Right lobe of liver (tissue), 6 donors: Measurements from ENCODE around the gene CDCA4. TPM values are rescaled to one million over a fixed set of nuclear protein-coding genes. Genes with fewer than 3 reads are reported as not detected.

ENCODE experiments used
- ATAC-seq, 4 donors: fragments of 200-7000 bp; cut with Tn5 transposase; one replicate each; pipeline ENCODE4 v1.9.1; 2020; ENCODE audit warnings: mild to moderate bottlenecking in 4 of 4, moderate library complexity in 4 of 4
- DNase-seq, 3 donors: peaks; one replicate each; pipeline ENCODE4 v3.0.0-alpha.2; 2020
- H3K27ac ChIP-seq, 3 donors: fragments of 200-600 bp; one replicate each; pipeline ENCODE4 v1.8.0; 2022
- H3K27me3 ChIP-seq, 2 donors: fragments of 200-600 bp; one replicate each; pipeline ENCODE4 v1.8.0; 2022
- H3K36me3 ChIP-seq, 4 donors: fragments of 200-600 bp; sonication (generic) in 1 of 4; one replicate each; pipeline versions ENCODE4 v1.5.1 to v1.8.0; 2017 to 2022; ENCODE audit warnings: control low read depth in 1 of 4
- H3K4me1 ChIP-seq, 4 donors: fragments of 200-600 bp; sonication (generic) in 1 of 4; one replicate each; pipeline versions ENCODE4 v1.5.1 to v1.8.0; 2017 to 2022; ENCODE audit warnings: control low read depth in 1 of 4
- H3K4me3 ChIP-seq, 3 donors: fragments of 200-600 bp; one replicate each; pipeline ENCODE4 v1.8.0; 2022
- H3K9me3 ChIP-seq, 4 donors: fragments of 200-600 bp; sonication (generic) in 1 of 4; one replicate each; pipeline versions ENCODE4 v1.5.1 to v1.8.0; 2017 to 2022; ENCODE audit warnings: control low read depth in 1 of 4
- POLR2A ChIP-seq: fragments of 450-650 bp; IDR thresholded peaks from one replicate; pipeline ENCODE4 v1.6.1; 2017; ENCODE audit warnings: antibody characterized with exemption, mild to moderate bottlenecking
- WGBS: methylation state at CpG from one replicate; pipeline ENCODE4 v1.1.6; 2018; ENCODE audit warnings: low coverage, low lambda C conversion rate; ENCODE audit not compliant: insufficient coverage; ENCODE audit errors: missing lambda C conversion rate; 5-methylcytosine and 5-hydroxymethylcytosine counted together
- intact Hi-C, 2 donors: fragments of 100-400 bp; cut with DNase I; formaldehyde crosslinking; loops; one replicate each; pipeline versions ENCODE4 v1.11.2 to v1.14.1; 2022
- total RNA-seq, 6 experiments: library from RNA; depleted of rRNA in 2 of 6; stranded (reverse); fragments of >200 nt in 2 of 6; fragmentation: NEBNext Ultra II Directional in 3 of 6; extraction: Animal tissue kit (Norgen Biotek cat#: 25700) in 3 of 6; gene quantifications; one replicate each; pipeline versions ENCODE4 v1.1.0 to v1.2.4, GENCODE V29; 2016 to 2023
- TF ChIP-seq, protein P1 (sequence below), 4 donors: fragments of 200-600 bp in 3 of 4; fragments of 450-650 bp in 1 of 4; IDR thresholded peaks; one replicate each; pipeline versions ENCODE4 v1.5.1 to v1.8.0; 2016 to 2022; ENCODE audit warnings: antibody characterized with exemption in 4 of 4, mild to moderate bottlenecking in 2 of 4
- donor health status: DM: no; HTN: yes; CAD: no.
- donor health status: DM: no; HTN: no; CAD: no.
- donor health status: DM: no; HTN: no; CAD: no.
- donor health status: DM: no; HTN: yes; CAD: no.
- donor health status: DM: no; HTN: yes; CAD: no.

The CDCA4 gene
- total RNA-seq, 6 experiments from 2014 or later, result 0.90 to 3.5 (median 1.7) TPM

GRCh38 chr14:104978746-104979691, 41.9 kb downstream of the CDCA4 start:
- ATAC-seq, result no peak
- peak overlapping the region in 1 of 3 donors; percentile 63 for H3K4me3 ChIP-seq
- 73% methylated on average over 8 of the region's 32 CpGs for WGBS
- TF ChIP-seq, protein P1, sequence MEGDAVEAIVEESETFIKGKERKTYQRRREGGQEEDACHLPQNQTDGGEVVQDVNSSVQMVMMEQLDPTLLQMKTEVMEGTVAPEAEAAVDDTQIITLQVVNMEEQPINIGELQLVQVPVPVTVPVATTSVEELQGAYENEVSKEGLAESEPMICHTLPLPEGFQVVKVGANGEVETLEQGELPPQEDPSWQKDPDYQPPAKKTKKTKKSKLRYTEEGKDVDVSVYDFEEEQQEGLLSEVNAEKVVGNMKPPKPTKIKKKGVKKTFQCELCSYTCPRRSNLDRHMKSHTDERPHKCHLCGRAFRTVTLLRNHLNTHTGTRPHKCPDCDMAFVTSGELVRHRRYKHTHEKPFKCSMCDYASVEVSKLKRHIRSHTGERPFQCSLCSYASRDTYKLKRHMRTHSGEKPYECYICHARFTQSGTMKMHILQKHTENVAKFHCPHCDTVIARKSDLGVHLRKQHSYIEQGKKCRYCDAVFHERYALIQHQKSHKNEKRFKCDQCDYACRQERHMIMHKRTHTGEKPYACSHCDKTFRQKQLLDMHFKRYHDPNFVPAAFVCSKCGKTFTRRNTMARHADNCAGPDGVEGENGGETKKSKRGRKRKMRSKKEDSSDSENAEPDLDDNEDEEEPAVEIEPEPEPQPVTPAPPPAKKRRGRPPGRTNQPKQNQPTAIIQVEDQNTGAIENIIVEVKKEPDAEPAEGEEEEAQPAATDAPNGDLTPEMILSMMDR (IDR thresholded peaks at IDR 0.05), result no peak
- TF ChIP-seq POLR2A, result no peak
- H3K9me3 ChIP-seq, result no peaks in the 10 kb centered on the region
- H3K27me3 ChIP-seq, result no peaks in the 10 kb centered on the region
- H3K36me3 ChIP-seq, result no peaks in the 10 kb centered on the region
- peak overlapping the region in 1 of 3 donors; percentile 57 for H3K27ac ChIP-seq
- intact Hi-C loops, result loop anchor here (5.0 kb wide), 1 partner anchor 63 kb away; no protein-coding TSS in a partner anchor
- DNase-seq, result peak in 1 of 3 donors; percentile 46
- H3K4me1 ChIP-seq, result peaks cover 0 to 23% (median 1%) of the 10 kb centered on the region in 4 donors

GRCh38 chr14:104977681-104978653, 42.9 kb downstream of the CDCA4 start, which contains the start of gene AHNAK2:
AHNAK2 (minus strand) TSS chr14:104978374; CDS start chr14:104978237, 137 bp downstream.
- peak; percentile 73 for TF ChIP-seq POLR2A
- TF ChIP-seq, protein P1 (IDR thresholded peaks at IDR 0.05), result no peak
- H3K27me3 ChIP-seq, result no peaks in the 10 kb centered on the region
- intact Hi-C loops, result loop anchor here (5.0 kb wide), 1 partner anchor 64 kb away; no protein-coding TSS in a partner anchor
- peak within 1 kb of the TSS in 1 of 3 donors; percentile 57 for H3K27ac ChIP-seq
- DNase-seq, result peak; percentile 82 to 90 (median 85)
- ATAC-seq, result peak; percentile 66 to 80 (median 76)
- H3K36me3 ChIP-seq, result no peaks in the 10 kb centered on the region
- H3K4me1 ChIP-seq, result peaks cover 0 to 23% (median 1%) of the 10 kb centered on the region in 4 donors
- H3K9me3 ChIP-seq, result no peaks in the 10 kb centered on the region
- H3K4me3 ChIP-seq, result peak within 1 kb of the TSS; percentile 46 to 63 (median 47)
- 8% methylated on average over 27 of the region's 111 CpGs for WGBS

DNA sequence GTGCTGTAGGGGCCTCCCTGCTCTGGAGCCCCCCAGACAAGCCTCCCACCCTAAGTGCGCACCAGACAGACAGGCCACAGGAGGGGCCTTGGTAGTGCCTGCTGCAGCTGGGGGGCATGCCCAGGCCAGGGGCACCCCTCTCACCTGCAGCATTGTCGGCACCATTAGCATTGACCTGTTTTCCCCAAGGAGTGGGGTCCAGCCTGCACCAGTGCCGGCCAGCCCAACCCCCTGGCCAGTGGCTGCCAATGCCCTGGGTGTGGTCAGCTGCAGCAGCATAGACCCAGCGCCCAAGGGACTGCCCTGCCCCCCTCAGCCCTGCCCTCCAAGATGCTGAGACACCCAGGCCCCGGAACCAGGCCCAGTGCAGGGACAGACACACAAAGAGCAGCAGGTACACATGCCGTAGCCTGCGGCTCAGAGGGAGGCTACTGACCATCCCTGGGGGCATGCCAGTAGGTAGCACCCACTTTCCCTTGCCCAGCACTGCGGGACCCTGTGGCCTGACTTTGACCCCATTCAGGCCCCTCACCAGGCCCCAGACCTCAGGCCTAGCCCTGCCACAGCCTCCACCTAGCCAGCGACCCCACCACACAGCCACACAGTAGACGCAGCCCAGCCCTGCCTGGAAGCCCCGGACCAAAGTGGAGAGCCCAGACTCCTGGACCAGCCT, 43.7 kb downstream of the CDCA4 start:
- Histone ChIP-seq H3K4me3 (peak overlapping the region; percentile 46 to 63 (median 47)), H3K27ac (no peak overlapping the region), H3K9me3 (no peaks in the 10 kb centered on the region), H3K36me3 (no peaks in the 10 kb centered on the region), H3K4me1 (peaks cover 0 to 23% (median 1%) of the 10 kb centered on the region in 4 donors), H3K27me3 (no peaks in the 10 kb centered on the region)
- DNase-seq (no peak), ATAC-seq (no peak)
- 83% methylated on average over 1 of the region's 11 CpGs for WGBS
- intact Hi-C loops, result loop anchor here (5.0 kb wide), 1 partner anchor 65 kb away; no protein-coding TSS in a partner anchor
- TF ChIP-seq, protein P1 (IDR thresholded peaks at IDR 0.05), result no peak
- TF ChIP-seq POLR2A, result no peak
